ENCODE results near the gene DCC. TPM values are rescaled to one million over a fixed set of nuclear protein-coding genes. Genes with fewer than 3 reads are reported as not detected.

The DCC gene
- total RNA-seq, 4 donors from 2014 or later = 0.27 to 2.5 TPM; not detected in 2

- no peak overlapping the region for H3K27ac ChIP-seq
- no peak for DNase-seq
- no peaks in the 10 kb centered on the region for H3K36me3 ChIP-seq
- intact Hi-C loops (cut with DNase I; ENCODE audit: low total_unique reads) = no loop called here
- H3K4me1 ChIP-seq = no peaks in the 10 kb centered on the region
- in situ Hi-C loops (cut with MboI; ENCODE audit: low pct_ligation_motif_present in 1 of 4, low pct_unique_long_range_greater_than_20kb in 1 of 4, low sequenced_read_pairs in 3 of 4) = no loop called here
- no peaks in the 10 kb centered on the region for H3K9me3 ChIP-seq
- no peaks in the 10 kb centered on the region for H3K27me3 ChIP-seq
- H3K4me3 ChIP-seq = no peak overlapping the region
- TF ChIP-seq POLR2A (IDR thresholded peaks at IDR 0.05) (no peak), POLR2AphosphoS5 (IDR thresholded peaks at IDR 0.05) (no peak)
Observed at GRCh38 chr18:53193870-53194269, 853.9 kb downstream of the DCC start.

GRCh38 chr18:53219853-53220252, 879.9 kb downstream of the DCC start:
- no peak for DNase-seq
- TF ChIP-seq POLR2A (IDR thresholded peaks at IDR 0.05) = no peak
- TF ChIP-seq EP300 (IDR thresholded peaks at IDR 0.05; ENCODE audit: low read depth) = no peak
- TF ChIP-seq, protein P1, sequence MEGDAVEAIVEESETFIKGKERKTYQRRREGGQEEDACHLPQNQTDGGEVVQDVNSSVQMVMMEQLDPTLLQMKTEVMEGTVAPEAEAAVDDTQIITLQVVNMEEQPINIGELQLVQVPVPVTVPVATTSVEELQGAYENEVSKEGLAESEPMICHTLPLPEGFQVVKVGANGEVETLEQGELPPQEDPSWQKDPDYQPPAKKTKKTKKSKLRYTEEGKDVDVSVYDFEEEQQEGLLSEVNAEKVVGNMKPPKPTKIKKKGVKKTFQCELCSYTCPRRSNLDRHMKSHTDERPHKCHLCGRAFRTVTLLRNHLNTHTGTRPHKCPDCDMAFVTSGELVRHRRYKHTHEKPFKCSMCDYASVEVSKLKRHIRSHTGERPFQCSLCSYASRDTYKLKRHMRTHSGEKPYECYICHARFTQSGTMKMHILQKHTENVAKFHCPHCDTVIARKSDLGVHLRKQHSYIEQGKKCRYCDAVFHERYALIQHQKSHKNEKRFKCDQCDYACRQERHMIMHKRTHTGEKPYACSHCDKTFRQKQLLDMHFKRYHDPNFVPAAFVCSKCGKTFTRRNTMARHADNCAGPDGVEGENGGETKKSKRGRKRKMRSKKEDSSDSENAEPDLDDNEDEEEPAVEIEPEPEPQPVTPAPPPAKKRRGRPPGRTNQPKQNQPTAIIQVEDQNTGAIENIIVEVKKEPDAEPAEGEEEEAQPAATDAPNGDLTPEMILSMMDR (IDR thresholded peaks at IDR 0.05) = no peak
- no peak for TF ChIP-seq POLR2AphosphoS5 (IDR thresholded peaks at IDR 0.05)
- no peak overlapping the region for H3K27ac ChIP-seq
- H3K9me3 ChIP-seq = no peaks in the 10 kb centered on the region
- no peaks in the 10 kb centered on the region for H3K4me1 ChIP-seq
- H3K4me3 ChIP-seq = no peak overlapping the region
- in situ Hi-C loops (cut with MboI; ENCODE audit: low pct_ligation_motif_present in 1 of 4, low pct_unique_long_range_greater_than_20kb in 1 of 4, low sequenced_read_pairs in 3 of 4) = no loop called here
- H3K27me3 ChIP-seq = no peaks in the 10 kb centered on the region
- H3K36me3 ChIP-seq = no peaks in the 10 kb centered on the region
- intact Hi-C loops (cut with DNase I; ENCODE audit: low total_unique reads) = no loop called here

DNA sequence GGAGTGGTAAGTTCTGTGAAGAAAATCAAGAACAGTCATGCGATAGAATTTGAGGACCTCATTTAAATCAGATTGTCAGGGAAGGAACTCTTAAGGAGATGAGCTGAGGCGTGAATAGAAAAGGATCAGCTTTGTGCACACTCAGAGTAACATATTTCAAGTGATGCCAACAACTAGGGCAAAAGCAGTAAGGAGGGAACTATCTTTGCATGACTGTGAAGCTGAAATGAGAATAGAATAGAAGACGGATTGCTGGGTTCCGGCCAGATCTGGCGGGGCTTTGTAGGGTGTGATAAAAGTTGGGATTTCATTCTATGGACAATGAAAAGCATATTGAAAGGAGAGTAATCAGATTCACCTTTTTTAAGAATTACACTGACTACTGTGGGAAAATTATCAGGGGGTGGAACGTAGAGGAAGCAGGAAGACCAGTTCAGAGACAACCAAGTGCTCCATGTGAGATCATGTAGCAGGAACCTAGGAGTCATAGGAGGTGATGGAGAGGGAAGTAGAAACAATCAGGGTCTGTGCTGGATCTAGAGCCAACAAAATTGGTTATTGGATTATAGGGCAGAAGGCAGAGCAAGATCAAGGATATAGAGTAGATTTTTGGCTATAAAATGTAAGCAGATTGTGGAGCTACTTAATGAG, 884.3 kb downstream of the DCC start:
- 78 to 81% methylated on average over 6 of the region's 6 CpGs for WGBS, 2 donors (ENCODE audit: low coverage in 1 of 2)
- intact Hi-C loops (cut with DNase I; ENCODE audit: low total_unique reads) = no loop called here
- Histone ChIP-seq H3K4me1 (no peaks in the 10 kb centered on the region), H3K9me3 (no peaks in the 10 kb centered on the region), H3K36me3 (no peaks in the 10 kb centered on the region), H3K4me3 (no peak overlapping the region), H3K27ac (no peak overlapping the region), H3K27me3 (no peaks in the 10 kb centered on the region)
- TF ChIP-seq EP300 (IDR thresholded peaks at IDR 0.05; ENCODE audit: low read depth) = no peak
- TF ChIP-seq POLR2AphosphoS5 (IDR thresholded peaks at IDR 0.05) = no peak
- TF ChIP-seq POLR2A (IDR thresholded peaks at IDR 0.05) = no peak
- in situ Hi-C loops (cut with MboI; ENCODE audit: low pct_ligation_motif_present in 1 of 4, low pct_unique_long_range_greater_than_20kb in 1 of 4, low sequenced_read_pairs in 3 of 4) = no loop called here
- DNase-seq = no peak

- no peaks in the 10 kb centered on the region for H3K9me3 ChIP-seq
- H3K4me3 ChIP-seq = no peak overlapping the region
- 63 to 69% methylated on average over 3 of the region's 3 CpGs for WGBS, 2 donors (ENCODE audit: low coverage in 1 of 2)
- H3K27me3 ChIP-seq = no peaks in the 10 kb centered on the region
- TF ChIP-seq EP300 (IDR thresholded peaks at IDR 0.05; ENCODE audit: low read depth) (no peak), POLR2A (IDR thresholded peaks at IDR 0.05) (no peak), POLR2AphosphoS5 (IDR thresholded peaks at IDR 0.05) (no peak)
- TF ChIP-seq, protein P1 (IDR thresholded peaks at IDR 0.05) = no peak
- no peaks in the 10 kb centered on the region for H3K4me1 ChIP-seq
- no peaks in the 10 kb centered on the region for H3K36me3 ChIP-seq
- no peak for DNase-seq
- intact Hi-C loops (cut with DNase I; ENCODE audit: low total_unique reads) (no loop called here), in situ Hi-C loops (cut with MboI; ENCODE audit: low pct_ligation_motif_present in 1 of 4, low pct_unique_long_range_greater_than_20kb in 1 of 4, low sequenced_read_pairs in 3 of 4) (no loop called here)
- H3K27ac ChIP-seq = no peak overlapping the region
Observed at GRCh38 chr18:53225567-53226325, 885.7 kb downstream of the DCC start.

- H3K4me1 ChIP-seq = no peaks in the 10 kb centered on the region
- no peak overlapping the region for H3K4me3 ChIP-seq
- H3K9me3 ChIP-seq = no peaks in the 10 kb centered on the region
- 50 to 85% methylated on average over 1 of the region's 1 CpG for WGBS, 2 donors (ENCODE audit: low coverage in 1 of 2)
- no peak for DNase-seq
- no peaks in the 10 kb centered on the region for H3K27me3 ChIP-seq
- in situ Hi-C loops (cut with MboI; ENCODE audit: low pct_ligation_motif_present in 1 of 4, low pct_unique_long_range_greater_than_20kb in 1 of 4, low sequenced_read_pairs in 3 of 4) (no loop called here), intact Hi-C loops (cut with DNase I; ENCODE audit: low total_unique reads) (no loop called here)
- H3K27ac ChIP-seq = no peak overlapping the region
- H3K36me3 ChIP-seq = no peaks in the 10 kb centered on the region
- TF ChIP-seq, protein P1 (IDR thresholded peaks at IDR 0.05) = no peak
- TF ChIP-seq POLR2AphosphoS5 (IDR thresholded peaks at IDR 0.05) (no peak), EP300 (IDR thresholded peaks at IDR 0.05; ENCODE audit: low read depth) (no peak), POLR2A (IDR thresholded peaks at IDR 0.05) (no peak)
Observed at GRCh38 chr18:53234610-53235009, 894.6 kb downstream of the DCC start.

Data from transverse colon (tissue), 4 donors.